HG02840 (cell line): ENCODE results near the gene KIAA0513.

Experiments
- ATAC-seq: cut with Tn5 transposase; IDR thresholded peaks from one replicate; pipeline ENCODE4 v1.9.1; 2021; ENCODE audit warnings: mild to moderate bottlenecking, moderate library complexity, moderate number of reproducible peaks; ENCODE audit not compliant: unreplicated experiment, low FRiP score

Gene KIAA0513

GRCh38 chr16:85126705-85127378 lies 99.2 kb downstream of the KIAA0513 start:
- ATAC-seq, result no peak

- no peak for ATAC-seq
These were observed 99.8 kb downstream of the KIAA0513 start for GRCh38 chr16:85127379-85127723.

DNA sequence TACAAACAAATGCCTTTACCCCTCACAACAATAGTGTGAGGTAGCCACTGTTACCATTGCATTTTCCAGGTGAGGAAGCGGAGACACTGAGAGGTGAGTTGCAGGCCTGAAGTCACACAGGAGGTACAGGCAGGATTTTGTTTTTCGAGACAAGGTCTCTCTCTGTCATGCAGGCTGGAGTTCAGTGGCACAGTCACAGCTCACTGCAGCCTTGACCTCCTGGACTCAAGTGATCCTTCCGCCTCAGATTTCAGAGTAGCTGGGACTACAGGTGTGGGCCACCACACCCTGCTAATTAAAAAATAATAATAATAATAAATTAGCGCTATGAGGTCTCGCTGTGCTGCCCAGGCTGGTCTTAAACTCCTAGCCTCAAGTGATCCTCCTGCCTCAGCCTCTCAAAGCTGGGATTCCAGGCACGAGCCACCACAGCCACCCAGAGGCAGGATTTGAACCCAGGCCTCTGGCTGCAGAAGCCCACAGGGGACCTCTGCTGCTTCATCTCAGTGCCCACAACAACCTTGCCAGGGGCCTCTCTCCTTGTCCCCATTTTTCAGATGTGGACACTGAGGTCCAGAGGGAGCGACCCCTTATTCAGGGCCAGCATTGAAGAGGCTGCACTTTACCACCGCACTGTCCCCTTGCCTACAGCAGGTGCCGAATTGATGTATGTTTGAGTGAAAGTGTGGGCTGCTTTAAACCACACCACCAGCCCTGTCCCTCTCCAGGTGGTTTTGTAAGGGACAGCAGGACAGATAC lies 100.7 kb downstream of the KIAA0513 start:
- ATAC-seq, result no peak

DNA sequence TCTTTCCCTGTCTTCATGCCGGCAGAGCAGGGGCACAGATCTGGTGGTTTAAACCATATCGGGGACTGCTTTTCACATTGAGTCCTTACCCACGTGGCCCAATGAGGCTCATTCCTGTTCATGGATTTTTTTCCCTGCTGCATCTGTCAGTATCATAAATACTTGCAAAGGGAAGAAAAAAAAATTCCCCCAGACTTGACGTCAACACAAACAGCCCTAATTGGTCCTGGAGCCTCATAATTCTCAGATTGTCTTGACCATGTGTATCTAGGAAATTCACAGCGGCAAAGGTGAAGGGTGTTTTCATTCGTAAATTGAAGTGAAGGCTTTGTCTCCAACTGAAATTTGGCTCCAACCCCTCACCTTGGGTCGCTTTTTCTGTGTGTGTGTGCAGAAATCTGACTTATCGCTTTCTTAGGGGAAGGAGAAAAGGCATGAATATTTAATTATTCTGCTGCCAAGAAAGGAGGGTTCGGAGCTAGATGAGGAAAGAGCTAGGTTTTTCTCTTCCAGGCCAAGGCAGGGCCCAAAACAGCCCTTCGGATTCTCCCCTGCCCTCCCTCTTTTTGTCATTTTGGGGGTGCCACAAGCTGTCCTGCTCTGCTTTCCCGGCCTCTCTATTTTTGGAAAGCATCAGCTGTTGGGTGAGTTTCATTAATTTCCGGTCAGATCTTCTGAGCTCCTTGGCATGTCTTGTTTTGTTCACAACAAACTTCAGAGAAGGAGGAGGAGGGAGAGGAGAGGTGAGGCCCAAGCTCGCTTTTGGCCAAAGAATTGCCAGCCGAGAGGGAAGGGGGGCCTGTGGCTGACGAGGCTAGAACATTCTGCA lies 102.5 kb downstream of the KIAA0513 start:
- no peak for ATAC-seq

- ATAC-seq, result no peak
These were observed 103.1 kb downstream of the KIAA0513 start for GRCh38 chr16:85130705-85131028.

DNA sequence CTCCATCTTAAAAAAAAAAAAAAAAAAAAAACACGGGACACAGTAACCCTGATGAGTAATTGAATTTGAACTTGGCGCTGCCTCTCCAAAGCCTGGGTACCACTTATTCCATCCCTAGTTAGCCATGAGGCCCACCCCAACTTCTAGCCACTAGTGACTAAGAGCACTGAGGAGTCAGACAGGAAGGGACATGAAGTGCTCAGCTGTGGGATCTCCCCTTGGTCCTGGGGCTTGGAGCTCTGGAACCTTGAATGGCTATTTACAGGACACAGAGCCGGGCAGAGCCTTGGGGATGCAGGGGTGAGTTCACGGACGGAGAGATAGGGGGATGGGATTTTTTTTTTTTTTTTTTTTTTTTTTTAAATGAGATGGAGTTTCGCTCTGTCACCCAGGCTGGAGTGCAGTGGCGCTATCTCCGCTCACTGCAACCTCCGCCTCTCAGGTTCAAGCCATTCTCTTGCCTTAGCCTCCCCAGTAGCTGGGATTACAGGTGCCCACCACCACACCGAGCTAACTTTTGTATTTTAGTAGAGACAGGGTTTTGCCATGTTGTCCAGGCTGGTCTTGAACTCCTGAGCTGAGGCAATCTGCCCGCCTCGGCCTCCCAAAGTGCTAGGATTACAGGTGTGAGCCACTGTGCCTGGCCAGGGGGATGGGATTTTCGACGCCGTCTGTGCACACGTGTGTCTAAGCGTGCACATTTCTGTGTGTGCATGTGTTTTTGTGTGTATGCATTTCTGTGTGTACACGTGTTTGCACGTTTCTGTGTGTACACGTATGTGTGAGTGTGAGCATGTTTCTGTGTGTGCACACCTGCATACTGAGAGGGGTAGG lies 105.1 kb downstream of the KIAA0513 start:
- ATAC-seq, result no peak

DNA sequence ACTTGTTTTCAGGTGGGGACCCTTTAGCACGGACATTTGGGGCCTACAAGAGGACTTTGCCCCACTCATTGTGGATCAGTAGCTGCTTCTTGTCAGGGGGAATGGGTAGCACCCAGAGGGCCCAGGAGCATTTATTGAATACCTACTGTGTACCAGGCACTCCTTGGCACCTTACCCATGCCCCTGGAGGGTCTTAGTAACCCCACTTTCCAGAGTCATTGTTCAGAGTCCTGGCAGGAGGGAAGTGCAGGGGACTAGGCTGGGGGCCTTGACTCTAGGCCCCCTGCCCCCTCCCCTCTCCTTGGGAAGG lies 105.7 kb downstream of the KIAA0513 start:
- ATAC-seq, result no peak

- ATAC-seq, result no peak
These were observed 106.6 kb downstream of the KIAA0513 start for GRCh38 chr16:85134076-85134788.

DNA sequence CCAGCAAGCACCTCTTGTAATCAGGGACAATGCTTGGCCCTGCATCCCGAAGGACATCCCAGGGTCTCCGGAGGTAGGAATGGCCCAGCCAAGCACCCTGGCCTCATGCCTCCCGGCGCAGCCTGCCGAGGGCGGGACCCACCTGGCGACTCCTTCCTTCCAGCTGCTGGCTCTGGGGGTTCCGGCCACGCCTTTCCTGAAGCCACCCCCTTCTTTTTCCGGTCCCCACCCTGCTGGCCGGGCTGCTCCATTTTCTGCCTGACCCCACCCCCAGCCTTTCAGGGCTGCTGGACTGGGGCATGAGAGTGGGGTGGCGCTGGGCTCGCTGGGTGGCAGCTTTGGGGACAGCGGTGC lies 107.2 kb downstream of the KIAA0513 start:
- no peak for ATAC-seq

DNA sequence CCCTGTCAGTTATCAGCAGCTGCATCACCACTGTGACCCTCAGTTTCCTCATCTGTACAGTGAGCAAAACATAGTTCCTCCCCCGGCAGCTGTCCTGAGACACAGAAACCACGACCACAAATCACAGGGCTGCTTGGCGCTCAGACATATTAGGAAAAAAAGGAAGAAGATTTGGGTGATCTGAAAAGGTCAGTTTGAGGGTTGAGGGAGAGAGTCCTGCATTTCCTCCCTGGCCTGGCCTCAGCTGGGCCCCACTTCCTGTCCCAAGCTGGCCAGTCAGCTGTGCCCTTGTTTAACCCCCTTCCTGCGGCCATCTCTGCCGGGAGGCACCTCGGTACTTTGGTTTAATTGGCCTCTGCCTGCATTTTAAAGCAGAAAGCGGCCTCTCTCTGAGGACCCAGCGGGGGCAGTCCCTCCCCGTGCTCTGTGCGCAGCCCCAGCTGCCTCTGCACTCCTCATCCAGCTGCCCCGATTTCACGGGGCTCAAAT lies 108.7 kb downstream of the KIAA0513 start:
- ATAC-seq, result no peak

DNA sequence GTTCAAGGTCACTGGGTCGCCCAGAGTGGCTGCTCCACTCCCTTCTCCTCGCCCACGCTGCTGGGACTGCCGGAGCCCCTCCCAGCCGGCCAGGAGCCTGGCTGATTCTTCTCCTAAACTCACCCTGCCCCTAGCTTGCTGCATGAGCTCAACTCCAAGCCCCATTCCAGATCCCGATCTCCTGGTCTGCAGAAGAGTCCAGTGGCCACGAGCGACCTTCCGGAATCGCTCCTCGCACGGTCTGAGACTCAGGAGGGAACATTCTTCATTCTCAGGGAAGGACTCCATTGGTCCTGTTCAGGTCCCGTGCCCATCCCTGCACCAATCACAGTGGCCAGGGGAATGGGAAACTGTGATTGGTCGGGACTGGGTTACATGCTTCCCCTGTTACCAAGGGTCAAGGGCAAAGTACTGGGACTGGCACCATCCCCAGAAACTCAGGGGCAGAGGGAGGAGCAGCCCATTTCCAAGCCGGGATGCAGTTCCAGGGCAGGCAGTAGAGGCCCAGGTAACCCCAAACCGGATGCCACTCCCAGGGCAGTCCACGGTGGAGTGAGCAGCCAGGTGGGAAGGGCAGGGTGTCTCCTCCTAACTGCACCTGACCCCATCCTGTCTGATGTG lies 109.2 kb downstream of the KIAA0513 start:
- ATAC-seq, result no peak

DNA sequence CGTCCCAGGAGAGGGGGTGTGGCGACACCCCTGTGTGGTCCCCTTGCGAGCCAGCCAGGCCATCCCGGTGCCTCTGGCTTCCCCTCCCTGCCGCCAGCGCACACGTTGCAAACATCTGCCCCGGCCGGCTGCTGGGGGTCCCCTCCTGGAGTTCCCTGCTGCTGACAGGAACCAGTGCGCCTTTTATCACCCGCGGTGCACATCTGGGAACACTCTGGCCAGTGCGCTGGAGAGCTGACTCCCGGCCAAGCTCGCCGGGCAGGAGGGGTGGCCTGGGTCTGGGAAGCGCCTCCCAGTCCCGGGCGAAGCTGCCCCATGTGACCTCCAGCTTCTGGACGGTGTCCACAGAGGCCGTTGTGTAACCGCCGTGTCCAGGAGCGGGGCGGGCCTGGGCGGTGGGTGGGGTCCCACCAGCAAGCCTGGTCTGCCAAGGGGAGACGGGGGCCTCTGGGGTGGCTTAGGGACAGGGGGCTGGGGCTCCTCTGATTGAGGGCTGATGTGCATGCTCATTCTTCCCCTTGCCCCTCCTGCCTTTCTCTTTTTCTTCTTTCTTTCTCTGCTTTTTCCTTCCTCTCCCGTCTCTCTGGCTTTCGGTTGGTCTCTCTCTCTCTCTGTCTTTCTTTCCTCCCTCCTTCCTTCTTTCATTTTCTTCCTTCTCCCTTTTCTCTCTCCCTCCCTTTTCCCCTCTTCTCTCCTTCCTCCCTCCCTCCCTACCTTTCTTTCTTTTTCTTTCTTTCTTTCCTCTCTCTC lies 109.9 kb downstream of the KIAA0513 start:
- ATAC-seq, result no peak

GRCh38 chr16:85138073-85138824 lies 110.7 kb downstream of the KIAA0513 start:
- ATAC-seq, result no peak

DNA sequence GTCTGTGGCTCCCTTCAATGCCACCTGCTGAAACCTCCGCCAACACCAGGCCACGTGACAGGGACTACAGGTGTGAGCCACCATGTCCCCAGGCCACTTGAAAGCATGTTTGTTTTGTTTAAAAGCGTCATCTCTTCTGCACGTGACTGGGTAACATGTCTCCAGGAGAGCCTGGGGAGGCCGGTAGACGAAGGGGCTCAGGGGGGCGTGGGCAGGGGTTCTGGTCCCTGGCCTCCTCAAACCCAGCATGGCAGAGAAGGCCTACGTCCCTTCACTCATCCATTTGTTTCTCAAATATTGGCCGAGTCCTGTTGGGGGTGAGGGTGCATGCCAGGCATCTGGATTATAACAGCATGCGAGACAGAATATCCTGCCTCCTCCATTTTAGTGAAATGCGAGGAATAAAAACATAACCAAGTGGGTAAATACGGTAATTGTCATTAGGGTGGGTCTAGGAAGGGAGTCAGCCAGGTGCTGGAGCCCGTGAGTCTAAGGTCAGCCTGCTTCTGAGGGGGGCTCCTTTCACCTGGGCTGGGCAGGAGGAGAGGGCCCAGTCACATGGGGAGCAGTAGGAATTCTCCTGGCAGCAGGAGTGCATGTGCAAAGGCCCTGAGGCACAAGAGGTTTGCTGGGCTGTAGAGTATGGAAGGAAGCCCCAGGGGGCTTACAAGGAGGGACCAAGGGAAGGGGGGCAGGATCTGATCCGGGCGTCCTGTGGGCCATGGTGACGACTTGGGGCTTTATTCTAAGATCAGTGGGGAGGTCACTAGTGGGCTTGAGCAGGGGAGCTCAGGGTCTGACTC lies 111.4 kb downstream of the KIAA0513 start:
- ATAC-seq, result no peak

GRCh38 chr16:85139881-85140339 lies 112.3 kb downstream of the KIAA0513 start:
- no peak for ATAC-seq

DNA sequence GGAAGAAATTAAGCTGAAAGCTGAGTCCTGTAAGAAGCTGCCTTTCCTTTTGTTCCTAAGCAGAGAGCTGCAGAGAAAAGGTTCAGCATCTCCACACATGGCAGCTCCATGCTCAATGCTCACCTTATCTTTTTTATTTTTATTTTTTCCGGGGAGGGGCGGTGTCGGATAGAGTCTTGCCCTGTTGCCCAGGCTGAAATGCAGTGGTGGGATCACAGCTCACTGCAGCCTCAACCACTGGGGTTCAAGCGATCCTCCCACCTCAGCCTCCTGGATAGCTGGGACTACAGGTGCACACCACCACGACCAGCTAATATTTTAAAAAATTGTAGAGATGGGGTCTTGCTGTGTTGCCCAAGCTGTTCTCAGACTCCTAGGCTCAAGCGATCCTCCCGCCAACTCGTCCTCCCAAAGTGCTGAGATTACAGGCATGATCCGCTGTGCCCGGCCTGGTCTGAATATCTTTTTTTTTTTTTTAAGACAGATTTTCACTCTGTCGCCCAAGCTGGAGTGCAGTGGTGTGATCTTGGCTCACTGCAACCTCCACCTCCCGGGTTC lies 112.9 kb downstream of the KIAA0513 start:
- no peak for ATAC-seq

DNA sequence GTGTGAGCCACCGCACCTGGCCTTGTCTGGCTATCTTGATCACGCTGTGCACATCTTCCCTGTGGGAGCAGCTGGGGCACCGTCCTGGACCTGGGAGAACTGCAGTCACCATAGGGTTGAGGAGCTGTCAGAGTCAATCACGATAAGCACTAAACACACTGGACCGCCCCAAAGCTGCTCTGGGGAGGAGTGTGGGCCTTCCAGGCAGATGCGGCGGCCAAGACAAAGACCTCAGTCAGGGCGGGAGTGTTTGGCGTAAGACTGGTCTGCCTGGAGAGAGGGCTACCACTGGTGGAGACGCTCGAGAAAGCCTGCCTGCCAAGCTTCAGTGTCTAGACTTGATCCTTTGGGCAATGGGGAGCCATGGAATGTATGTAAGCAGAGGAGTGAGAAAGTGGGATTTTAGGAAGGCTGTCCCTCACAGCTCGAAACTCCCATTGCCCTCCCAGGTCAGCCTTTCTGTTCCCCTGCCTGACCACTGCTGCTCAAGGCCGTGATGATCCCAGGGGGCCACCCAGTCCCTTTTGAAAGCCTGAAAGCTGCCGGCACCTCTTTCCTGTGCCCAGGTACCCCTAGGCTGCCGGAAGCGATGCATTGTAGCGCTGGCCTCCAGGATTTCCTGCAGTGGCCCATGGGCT lies 114.0 kb downstream of the KIAA0513 start:
- no peak for ATAC-seq
